Stimulated activated CD4-positive, alpha-beta T cell treated with anti-CD3 and anti-CD28 coated beads, TNF-alpha, amount 100 ng/mL, for 24 hours (primary cell): Measurements from ENCODE around the gene BHLHA15.

Experiments used
- DNase-seq, 3 experiments: peaks; one replicate each; pipeline ENCODE4 v3.0.0-alpha.2; 2020; ENCODE audit warnings: low read depth in 3 of 3

The BHLHA15 gene

DNA sequence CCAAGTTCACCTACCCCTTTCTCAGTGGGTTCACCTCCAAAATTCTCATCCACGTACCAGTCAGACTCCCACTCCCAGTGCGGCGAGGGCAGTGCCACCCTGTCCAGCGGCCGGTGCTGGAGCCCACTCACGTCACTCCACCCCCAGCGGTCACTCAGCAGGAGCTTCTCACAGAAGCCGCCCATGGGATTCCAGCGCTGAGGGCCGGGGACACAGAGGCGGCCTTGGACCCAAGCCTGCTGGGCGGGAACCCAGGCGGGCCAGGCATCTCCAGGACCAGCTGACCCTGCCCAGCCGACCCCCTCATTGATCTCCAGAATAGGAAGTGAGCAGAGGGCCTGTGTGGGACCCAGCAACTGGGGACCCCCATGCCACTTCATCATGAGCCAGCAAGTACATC, 33.6 kb downstream of the BHLHA15 start:
- no peak for DNase-seq

DNA sequence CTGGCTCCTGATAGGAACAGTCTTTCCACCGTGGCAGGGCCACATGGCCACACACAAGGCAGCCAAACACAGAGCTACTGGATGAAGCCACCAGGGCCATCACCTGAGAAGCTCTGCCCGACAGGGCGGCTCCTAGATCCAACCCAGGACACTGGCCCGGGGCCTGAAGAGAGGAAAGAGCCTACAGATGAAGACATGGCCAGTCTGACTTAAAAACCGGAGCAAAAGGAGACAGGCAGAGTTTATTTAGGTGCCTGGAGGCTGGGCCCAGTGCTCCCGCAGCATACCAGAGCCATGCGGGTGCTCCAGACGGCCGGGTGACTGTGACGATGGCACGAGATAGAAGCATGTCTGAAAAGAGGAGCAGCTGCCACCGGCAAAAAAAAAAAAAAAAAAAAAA, 36.9 kb downstream of the BHLHA15 start:
- no peak for DNase-seq

GRCh38 chr7:98249106-98249505, 37.9 kb downstream of the BHLHA15 start:
- no peak for DNase-seq

DNA sequence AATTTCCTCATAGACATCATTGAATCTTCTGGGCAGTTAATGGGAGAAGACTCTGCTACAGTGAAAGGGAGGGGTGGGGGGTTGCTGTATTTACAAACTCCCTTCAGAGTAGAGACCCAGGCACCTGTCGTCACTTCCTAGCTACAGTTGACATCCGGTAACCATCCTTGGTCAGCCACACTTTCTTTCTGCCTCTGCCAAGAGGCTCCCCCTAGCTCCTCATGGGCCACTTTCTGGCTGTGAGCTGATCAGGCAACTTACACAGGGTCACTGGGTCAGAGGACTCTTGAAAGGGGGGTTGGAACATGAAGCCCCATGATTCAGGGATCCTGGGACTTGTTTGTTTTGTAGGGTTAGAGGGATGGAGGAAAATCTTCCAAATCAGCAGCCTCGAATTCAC, 39.5 kb downstream of the BHLHA15 start:
- DNase-seq, result peak in 1 of 3 experiments; percentile 25

DNA sequence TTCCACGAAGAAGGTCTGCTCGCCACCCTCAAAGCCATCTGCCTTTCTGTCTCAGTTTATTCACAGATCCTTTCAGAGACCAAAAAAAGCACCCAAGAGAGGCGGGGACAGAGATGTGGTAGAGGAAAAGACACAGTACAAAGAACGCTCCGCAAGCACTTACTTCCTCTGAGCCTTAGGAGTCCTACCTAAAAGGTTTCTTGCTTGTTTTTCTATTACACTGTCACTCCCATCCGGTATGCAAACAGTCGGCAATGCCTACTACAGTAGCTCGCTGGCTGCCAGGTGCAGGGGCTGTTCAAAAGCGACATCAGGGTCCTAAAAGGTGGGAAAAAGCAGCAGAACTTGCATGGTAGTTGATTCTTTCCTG, 40.0 kb downstream of the BHLHA15 start:
- DNase-seq, result no peak

GRCh38 chr7:98251601-98252424, 40.6 kb downstream of the BHLHA15 start, which contains the start of gene TECPR1:
TECPR1 (minus strand) TSS chr7:98252232; CDS start chr7:98246146, 6,086 bp downstream.
- peak; percentile 65 to 88 (median 74) for DNase-seq

DNA sequence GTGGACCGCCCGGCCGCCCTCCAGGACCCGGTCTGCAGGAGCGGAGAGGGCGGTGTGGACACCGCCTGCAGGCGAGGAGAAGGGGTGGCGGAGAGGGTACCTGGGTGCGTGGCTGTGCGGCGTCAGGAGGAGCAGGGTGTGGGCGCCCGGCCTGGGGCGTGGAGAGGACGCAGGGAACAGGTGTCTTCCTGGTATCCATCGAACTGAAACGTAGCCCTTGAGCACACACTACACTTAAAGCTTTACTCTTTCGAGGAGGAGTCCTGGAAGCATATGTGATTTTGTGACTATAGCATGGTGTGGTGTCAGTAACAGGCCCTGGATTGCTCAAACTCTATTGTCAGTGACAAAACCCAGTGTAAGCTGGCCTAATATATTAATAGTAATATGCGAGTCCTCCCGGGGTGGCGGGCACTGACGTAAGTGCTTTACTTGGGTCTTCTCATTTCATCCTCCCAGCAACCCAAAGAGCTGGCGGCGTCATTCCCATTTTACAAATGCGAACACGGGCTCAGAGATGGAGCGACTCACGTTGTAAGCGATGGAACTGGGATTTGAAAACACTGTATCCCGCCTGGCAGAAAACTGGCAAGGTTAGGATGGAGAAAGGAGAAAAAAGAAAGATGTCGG, 41.3 kb downstream of the BHLHA15 start:
- no peak for DNase-seq

GRCh38 chr7:98254516-98254915, 43.3 kb downstream of the BHLHA15 start:
- DNase-seq, result no peak

- DNase-seq, result no peak
Observed at GRCh38 chr7:98254951-98255610, 43.8 kb downstream of the BHLHA15 start.

- no peak for DNase-seq
Observed at GRCh38 chr7:98256431-98256830, 45.2 kb downstream of the BHLHA15 start.

DNA sequence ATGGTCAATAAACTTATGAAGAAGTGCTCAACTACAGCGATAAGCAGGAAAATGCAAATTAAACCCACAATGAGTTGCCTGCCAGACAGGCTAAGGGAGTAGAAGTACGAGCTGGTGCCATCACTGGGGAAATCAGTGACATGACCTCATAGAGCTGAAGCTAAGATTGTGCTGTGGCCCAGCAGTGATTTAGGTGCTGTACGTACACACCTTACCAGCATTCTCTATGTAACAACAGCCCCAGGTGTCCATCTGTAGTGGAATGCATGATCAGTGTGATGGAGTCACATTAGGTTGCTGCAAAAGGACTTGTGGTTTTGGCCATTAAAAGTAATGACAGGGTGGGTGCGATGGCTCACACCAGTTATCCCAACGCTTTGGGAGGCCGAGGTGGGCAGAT, 46.5 kb downstream of the BHLHA15 start:
- DNase-seq, result no peak
